Endodermal cell (in vitro differentiated cells): Measurements from ENCODE around the gene ABCA4. TPM values are rescaled to one million over a fixed set of nuclear protein-coding genes. Genes with fewer than 3 reads are reported as not detected.

Experiments used
- DNase-seq: peaks from one replicate; pipeline ENCODE4 v3.0.0-alpha.2; 2017
- H3K27ac ChIP-seq: 2 replicates; pipeline ENCODE4 v1.5.1; 2013; ENCODE audit warnings: mild to moderate bottlenecking, low read depth, low read length, moderate library complexity
- H3K27me3 ChIP-seq: 2 replicates; pipeline ENCODE4 v1.6.1; 2013; ENCODE audit warnings: mild to moderate bottlenecking, low read length, moderate library complexity; ENCODE audit not compliant: insufficient read depth, control insufficient read depth, poor library complexity, severe bottlenecking
- H3K36me3 ChIP-seq: 2 replicates; pipeline ENCODE4 v1.7.0; 2013; ENCODE audit warnings: mild to moderate bottlenecking, low read length, moderate library complexity; ENCODE audit not compliant: control insufficient read depth, insufficient read depth
- H3K4me1 ChIP-seq: one replicate; pipeline ENCODE4 v1.7.0; 2013; ENCODE audit warnings: low read length; ENCODE audit not compliant: control insufficient read depth, insufficient read depth
- H3K4me3 ChIP-seq: 2 replicates; pipeline ENCODE4 v1.5.1; 2013; ENCODE audit warnings: mild to moderate bottlenecking, low read length, moderate library complexity
- H3K9ac ChIP-seq: 2 replicates; pipeline ENCODE4 v1.6.1; 2013; ENCODE audit warnings: mild to moderate bottlenecking, low read length, moderate library complexity; ENCODE audit not compliant: poor library complexity, severe bottlenecking; ENCODE audit errors: extremely low read depth
- H3K9me3 ChIP-seq: 2 replicates; pipeline ENCODE4 v1.6.1; 2013; ENCODE audit warnings: mild to moderate bottlenecking, low read length, moderate library complexity; ENCODE audit not compliant: control insufficient read depth
- H3K27ac Mint-ChIP-seq: 2 replicates; pipeline ENCODE4 v1.8.0; 2020; ENCODE audit warnings: mixed read lengths
- H3K27me3 Mint-ChIP-seq: 2 replicates; pipeline ENCODE4 v1.8.0; 2021; ENCODE audit warnings: mild to moderate bottlenecking, mixed read lengths; ENCODE audit not compliant: insufficient read depth
- H3K36me3 Mint-ChIP-seq: 2 replicates; pipeline ENCODE4 v1.8.0; 2020; ENCODE audit warnings: low read depth, mixed read lengths
- H3K4me1 Mint-ChIP-seq: 2 replicates; pipeline ENCODE4 v1.8.0; 2020; ENCODE audit warnings: mixed read lengths
- H3K4me3 Mint-ChIP-seq: 2 replicates; pipeline ENCODE4 v1.8.0; 2020; ENCODE audit warnings: mild to moderate bottlenecking, moderate library complexity, mixed read lengths
- H3K9me3 Mint-ChIP-seq: 2 replicates; pipeline ENCODE4 v1.8.0; 2020; ENCODE audit warnings: mild to moderate bottlenecking, mixed read lengths
- CTCF ChIP-seq: fragments of 200-600 bp; sonication (generic); conservative IDR thresholded peaks from 2 replicates; pipeline ENCODE4 v1.5.0; 2021; ENCODE audit warnings: antibody characterized with exemption, mild to moderate bottlenecking
- WGBS, 2 experiments: methylation state at CpG; one replicate each; pipeline versions ENCODE4 v1.1.5 to v1.1.7; 2013; ENCODE audit warnings: missing lambda C conversion rate in 2 of 2, mixed read lengths in 1 of 2; ENCODE audit not compliant: insufficient coverage in 1 of 2, insufficient read length in 1 of 2; 5-methylcytosine and 5-hydroxymethylcytosine counted together
- total RNA-seq, 2 donors: library from RNA; stranded (reverse); fragmentation: NEBNext Ultra II Directional in 1 of 2; extraction: Animal tissue kit (Norgen Biotek cat#: 25700) in 1 of 2; gene quantifications; 2 replicates in 1 of 2; 3 replicates in 1 of 2; pipeline ENCODE4 v1.2.1, GENCODE V29; 2021

The ABCA4 gene
- total RNA-seq, 2 donors from 2014 or later: 1.6 to 1.7 TPM

GRCh38 chr1:93960641-93961147, 160.3 kb downstream of the ABCA4 start:
- 83 to 100% methylated on average over 1 to 3 of the region's 3 CpGs for WGBS, 2 experiments
- H3K4me3 ChIP-seq: no peak overlapping the region
- H3K36me3 ChIP-seq: no peaks in the 10 kb centered on the region
- Mint-ChIP-seq H3K27me3 (peaks cover 6% of the 10 kb centered on the region), H3K36me3 (no peaks in the 10 kb centered on the region), H3K4me1 (no peaks in the 10 kb centered on the region), H3K4me3 (no peak overlapping the region), H3K27ac (no peak overlapping the region), H3K9me3 (peaks cover 18% of the 10 kb centered on the region)
- no peak overlapping the region for H3K9ac ChIP-seq
- peaks cover 8% of the 10 kb centered on the region for H3K9me3 ChIP-seq
- no peaks in the 10 kb centered on the region for H3K27me3 ChIP-seq
- H3K27ac ChIP-seq: no peak overlapping the region
- no peak for DNase-seq
- no peaks in the 10 kb centered on the region for H3K4me1 ChIP-seq
- TF ChIP-seq CTCF: no peak

- WGBS, 2 experiments: 86 to 89% methylated on average over 3 to 5 of the region's 5 CpGs
- H3K27ac ChIP-seq: no peak overlapping the region
- H3K4me3 Mint-ChIP-seq: no peak overlapping the region
These were observed 161.5 kb downstream of the ABCA4 start for GRCh38 chr1:93959413-93959812.

GRCh38 chr1:93958726-93959100, 162.2 kb downstream of the ABCA4 start:
- 83% methylated on average over 1 of the region's 1 CpG; no CpG with 5 or more reads in 1 of the 2 experiments for WGBS, 2 experiments
- Histone ChIP-seq H3K27ac (no peak overlapping the region), H3K4me1 (no peaks in the 10 kb centered on the region), H3K9me3 (peaks cover 15% of the 10 kb centered on the region), H3K4me3 (no peak overlapping the region), H3K36me3 (no peaks in the 10 kb centered on the region), H3K9ac (no peak overlapping the region), H3K27me3 (no peaks in the 10 kb centered on the region)
- Mint-ChIP-seq H3K27ac (no peak overlapping the region), H3K9me3 (peaks cover 35% of the 10 kb centered on the region), H3K4me3 (no peak overlapping the region), H3K27me3 (peaks cover 6% of the 10 kb centered on the region), H3K36me3 (no peaks in the 10 kb centered on the region), H3K4me1 (no peaks in the 10 kb centered on the region)
- DNase-seq: no peak
- no peak for TF ChIP-seq CTCF

More at GRCh38 chr1:93959413-93959812, 161.5 kb downstream of the ABCA4 start:
- no peaks in the 10 kb centered on the region for H3K36me3 ChIP-seq
- H3K4me1 ChIP-seq: no peaks in the 10 kb centered on the region
- no peaks in the 10 kb centered on the region for H3K27me3 ChIP-seq
- Mint-ChIP-seq H3K9me3 (peaks cover 30% of the 10 kb centered on the region), H3K27ac (no peak overlapping the region), H3K27me3 (peaks cover 6% of the 10 kb centered on the region), H3K4me1 (no peaks in the 10 kb centered on the region), H3K36me3 (no peaks in the 10 kb centered on the region)
- peaks cover 15% of the 10 kb centered on the region for H3K9me3 ChIP-seq
- H3K4me3 ChIP-seq: no peak overlapping the region
- no peak for DNase-seq
- TF ChIP-seq CTCF: no peak
- no peak overlapping the region for H3K9ac ChIP-seq
